Measurements from ENCODE around the gene EMD. TPM values are rescaled to one million over a fixed set of nuclear protein-coding genes. Genes with fewer than 3 reads are reported as not detected.

Gene EMD
- total RNA-seq, 2 experiments from 2014 or later: 66.1 to 68.1 TPM

GRCh38 chrX:154370300-154371016 lies 8.6 kb upstream of the EMD start:
- peak overlapping the region; percentile 91 for H3K4me3 Mint-ChIP-seq
- ATAC-seq (ENCODE audit: low read depth) (no peak), DNase-seq (no peak)
- H3K9me3 Mint-ChIP-seq: no peaks in the 10 kb centered on the region
- H3K36me3 Mint-ChIP-seq: peaks cover 3% of the 10 kb centered on the region
- H3K4me1 Mint-ChIP-seq: peaks cover 10% of the 10 kb centered on the region
- POLR2A ChIA-PET: interaction anchor here (0.6 to 2.3 kb wide), 18 partner anchors 9 to 275 kb away, joined by 3 to 13 read pairs (median 5); partner anchors contain the start of genes DNASE1L1, EMD, RPL10 and SLC10A3
- no peaks in the 10 kb centered on the region for H3K27me3 Mint-ChIP-seq
- peak overlapping the region; percentile 91 for H3K27ac Mint-ChIP-seq

- Mint-ChIP-seq H3K36me3 (peaks cover 2% of the 10 kb centered on the region), H3K27me3 (no peaks in the 10 kb centered on the region), H3K4me1 (peaks cover 10% of the 10 kb centered on the region), H3K4me3 (peak overlapping the region; percentile 83), H3K27ac (peak overlapping the region; percentile 67), H3K9me3 (no peaks in the 10 kb centered on the region)
- DNase-seq (peak; percentile 88), ATAC-seq (ENCODE audit: low read depth) (peak; percentile 65)
- POLR2A ChIA-PET: interaction anchor here (0.6 to 1.2 kb wide), 16 partner anchors 9 to 276 kb away, joined by 3 to 11 read pairs (median 4); partner anchors contain the start of genes DNASE1L1, EMD, FAM3A and RPL10
Observed at GRCh38 chrX:154371017-154371788, 7.9 kb upstream of the EMD start.

GRCh38 chrX:154371789-154372300 lies 7.2 kb upstream of the EMD start:
- Mint-ChIP-seq H3K4me3 (peak overlapping the region; percentile 83), H3K27ac (peak overlapping the region; percentile 83), H3K4me1 (peaks cover 11% of the 10 kb centered on the region), H3K9me3 (no peaks in the 10 kb centered on the region), H3K27me3 (no peaks in the 10 kb centered on the region), H3K36me3 (peaks cover 2% of the 10 kb centered on the region)
- POLR2A ChIA-PET: interaction anchor here (1.2 kb wide), 1 partner anchor 26 kb away, joined by 3 read pairs; no protein-coding TSS in a partner anchor
- ATAC-seq (ENCODE audit: low read depth) (peak; percentile 2), DNase-seq (no peak)

DNA sequence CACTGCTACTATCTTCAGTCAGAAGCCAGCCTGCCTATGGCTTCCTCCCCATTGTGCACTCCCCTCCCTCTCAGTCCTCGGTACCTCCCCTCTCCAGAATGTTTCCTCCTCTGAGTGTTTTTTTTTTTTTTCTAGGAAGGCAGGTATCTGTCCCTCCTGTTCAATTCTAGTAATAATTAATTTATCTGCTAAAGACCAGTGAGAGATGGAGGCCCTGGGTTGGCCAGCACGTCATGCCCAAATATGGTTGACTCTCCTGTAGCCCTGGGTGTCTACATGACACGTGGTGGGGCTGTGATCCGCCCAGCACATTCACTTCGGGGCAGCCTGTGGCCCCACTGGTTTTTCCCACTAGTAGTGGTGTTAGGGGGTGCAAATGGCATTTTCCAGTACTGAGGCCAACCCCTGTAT lies 6.5 kb upstream of the EMD start:
- DNase-seq (no peak), ATAC-seq (ENCODE audit: low read depth) (no peak)
- POLR2A ChIA-PET: interaction anchor here (0.6 to 1.2 kb wide), 2 partner anchors 25 to 422 kb away, joined by 3 read pairs; no protein-coding TSS in a partner anchor

GRCh38 chrX:154373340-154374306 lies 5.5 kb upstream of the EMD start:
- no peaks in the 10 kb centered on the region for H3K36me3 Mint-ChIP-seq
- ATAC-seq (ENCODE audit: low read depth) (no peak), DNase-seq (no peak)
- H3K4me3 Mint-ChIP-seq: peak overlapping the region; percentile 78
- POLR2A ChIA-PET: interaction anchor here (0.7 to 1.2 kb wide), 3 partner anchors 25 to 116 kb away, joined by 3 to 5 read pairs (median 4); partner anchors contain the start of gene RPL10
- H3K27ac Mint-ChIP-seq: peak overlapping the region; percentile 42
- H3K27me3 Mint-ChIP-seq: no peaks in the 10 kb centered on the region
- H3K9me3 Mint-ChIP-seq: no peaks in the 10 kb centered on the region
- H3K4me1 Mint-ChIP-seq: peaks cover 11% of the 10 kb centered on the region

More for the DNA sequence above, 6.5 kb upstream of the EMD start:
- no peaks in the 10 kb centered on the region for H3K9me3 Mint-ChIP-seq
- peak overlapping the region; percentile 83 for H3K4me3 Mint-ChIP-seq
- no peaks in the 10 kb centered on the region for H3K27me3 Mint-ChIP-seq
- H3K36me3 Mint-ChIP-seq: peaks cover 2% of the 10 kb centered on the region
- peak overlapping the region; percentile 83 for H3K27ac Mint-ChIP-seq
- H3K4me1 Mint-ChIP-seq: peaks cover 16% of the 10 kb centered on the region

- peak; percentile 51 for DNase-seq
Observed at GRCh38 chrX:154374313-154375155, 4.6 kb upstream of the EMD start, which contains the start of gene FLNA. Gene FLNA, minus strand, starts transcription at chrX:154374634. Its CDS starts 3,389 bp downstream, at chrX:154371245.

GRCh38 chrX:154375156-154375504 lies 4.0 kb upstream of the EMD start:
- ATAC-seq (ENCODE audit: low read depth): no peak
- peak overlapping the region; percentile 64 for H3K4me3 Mint-ChIP-seq
- no peaks in the 10 kb centered on the region for H3K9me3 Mint-ChIP-seq
- no peak for DNase-seq
- POLR2A ChIA-PET: no interaction called here
- no peaks in the 10 kb centered on the region for H3K36me3 Mint-ChIP-seq
- H3K4me1 Mint-ChIP-seq: peaks cover 12% of the 10 kb centered on the region
- no peak overlapping the region for H3K27ac Mint-ChIP-seq
- no peaks in the 10 kb centered on the region for H3K27me3 Mint-ChIP-seq

More at GRCh38 chrX:154374313-154375155, 4.6 kb upstream of the EMD start, which contains the start of gene FLNA:
- Mint-ChIP-seq H3K36me3 (no peaks in the 10 kb centered on the region), H3K27me3 (no peaks in the 10 kb centered on the region), H3K9me3 (no peaks in the 10 kb centered on the region), H3K27ac (peak within 1 kb of the TSS; percentile 42), H3K4me3 (peak within 1 kb of the TSS; percentile 78), H3K4me1 (peaks cover 11% of the 10 kb centered on the region)
- ATAC-seq (ENCODE audit: low read depth): no peak
- POLR2A ChIA-PET: interaction anchor here (0.7 to 1.2 kb wide), 2 partner anchors 27 to 115 kb away, joined by 3 to 4 read pairs; no protein-coding TSS in a partner anchor

DNA sequence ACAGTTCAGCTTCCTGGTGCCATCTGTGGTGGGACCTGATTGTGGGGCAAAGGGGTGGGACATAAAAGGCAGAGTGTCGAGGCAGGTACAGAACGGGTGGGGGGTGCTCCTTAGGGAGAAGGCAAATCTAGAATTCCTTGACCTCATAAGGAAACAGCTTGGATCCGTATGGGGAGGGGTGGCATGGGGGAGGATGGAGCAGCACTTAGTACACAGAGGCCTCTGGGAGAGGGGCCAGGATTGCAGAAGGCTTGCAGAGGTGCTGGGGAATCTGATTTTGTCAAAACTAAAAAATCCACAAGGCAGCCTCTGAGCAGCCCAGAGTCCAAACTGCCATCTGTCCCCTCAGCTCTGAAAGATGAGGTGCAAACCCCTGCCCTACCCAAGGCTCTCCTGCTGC lies 2.3 kb upstream of the EMD start:
- POLR2A ChIA-PET: no interaction called here
- peaks cover 17% of the 10 kb centered on the region for H3K4me1 Mint-ChIP-seq
- peak overlapping the region; percentile 85 for H3K27ac Mint-ChIP-seq
- H3K9me3 Mint-ChIP-seq: no peaks in the 10 kb centered on the region
- DNase-seq (no peak), ATAC-seq (ENCODE audit: low read depth) (no peak)
- no peaks in the 10 kb centered on the region for H3K27me3 Mint-ChIP-seq
- H3K4me3 Mint-ChIP-seq: no peak overlapping the region
- no peaks in the 10 kb centered on the region for H3K36me3 Mint-ChIP-seq

DNA sequence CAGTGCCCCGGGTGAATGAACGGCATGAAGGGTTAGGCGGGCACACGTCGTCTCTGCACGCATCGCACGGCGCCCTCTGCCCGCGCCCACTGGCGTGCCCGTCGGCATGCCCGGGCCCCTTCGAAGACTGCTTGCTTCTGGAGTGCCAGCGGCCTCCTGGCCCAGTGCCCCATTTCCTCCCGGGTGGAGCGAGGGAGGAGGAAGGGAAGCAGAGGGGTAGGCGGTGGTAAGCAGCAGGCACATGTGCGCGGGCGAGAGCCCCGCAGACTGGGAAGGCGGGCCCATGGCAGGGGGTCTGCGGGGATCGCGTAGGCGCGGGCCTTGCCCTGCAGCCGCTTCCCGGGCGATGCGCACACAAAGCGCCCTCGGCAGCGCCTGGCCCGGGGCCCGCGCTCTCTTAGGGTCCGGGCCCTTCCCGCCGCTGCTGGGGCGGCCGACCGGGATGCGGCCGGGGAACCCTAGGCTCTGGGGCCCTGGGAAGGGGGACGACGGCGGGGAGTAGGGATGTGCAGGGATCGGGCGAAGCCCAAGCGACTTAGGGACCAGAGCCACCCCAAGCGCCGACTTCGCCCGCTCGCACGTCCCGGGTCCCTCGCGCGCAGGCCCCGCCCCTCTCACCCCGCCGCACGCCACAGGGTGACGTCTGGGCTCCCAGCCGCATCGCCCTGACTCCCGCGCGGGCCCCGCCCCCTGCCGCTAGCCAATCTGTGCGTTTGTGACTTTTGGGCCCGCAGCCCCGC lies 866 bp upstream of the EMD start:
- DNase-seq (no peak), ATAC-seq (ENCODE audit: low read depth) (peak; percentile 1)
- POLR2A ChIA-PET: interaction anchor here (0.7 to 2.5 kb wide), 5 partner anchors 7 to 118 kb away, joined by 3 to 11 read pairs (median 4); partner anchors contain the start of gene RPL10
- peaks cover 16% of the 10 kb centered on the region for H3K4me1 Mint-ChIP-seq
- H3K36me3 Mint-ChIP-seq: no peaks in the 10 kb centered on the region
- H3K9me3 Mint-ChIP-seq: no peaks in the 10 kb centered on the region
- no peaks in the 10 kb centered on the region for H3K27me3 Mint-ChIP-seq
- peak overlapping the region; percentile 85 for H3K27ac Mint-ChIP-seq
- H3K4me3 Mint-ChIP-seq: peak overlapping the region; percentile 79

GRCh38 chrX:154379569-154379951 lies 465 bp downstream of the EMD start:
- Mint-ChIP-seq H3K36me3 (no peaks in the 10 kb centered on the region), H3K4me3 (peak overlapping the region; percentile 87), H3K27me3 (no peaks in the 10 kb centered on the region), H3K9me3 (no peaks in the 10 kb centered on the region), H3K4me1 (peaks cover 13% of the 10 kb centered on the region), H3K27ac (peak overlapping the region; percentile 90)
- DNase-seq (no peak), ATAC-seq (ENCODE audit: low read depth) (no peak)
- POLR2A ChIA-PET: interaction anchor here (1.0 to 2.5 kb wide), 4 partner anchors 9 to 31 kb away, joined by 3 to 11 read pairs (median 4); partner anchors contain the start of gene RPL10

DNA sequence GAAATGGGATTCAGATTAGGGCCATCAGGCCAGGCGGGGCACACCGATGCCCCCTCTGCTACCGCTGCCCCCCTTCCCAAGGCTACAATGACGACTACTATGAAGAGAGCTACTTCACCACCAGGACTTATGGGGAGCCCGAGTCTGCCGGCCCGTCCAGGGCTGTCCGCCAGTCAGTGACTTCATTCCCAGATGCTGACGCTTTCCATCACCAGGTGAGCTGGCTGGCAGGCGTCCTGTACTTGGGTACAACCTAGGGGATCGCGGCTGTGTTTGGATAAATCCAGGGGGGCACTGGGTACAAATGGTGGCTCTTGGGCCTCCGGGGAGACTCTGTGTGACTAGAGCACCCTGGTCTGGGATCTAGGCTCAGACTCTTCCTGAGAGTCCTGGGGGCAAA lies 1.1 kb downstream of the EMD start:
- no peaks in the 10 kb centered on the region for H3K36me3 Mint-ChIP-seq
- POLR2A ChIA-PET: interaction anchor here (2.0 to 2.5 kb wide), 2 partner anchors 9 to 10 kb away, joined by 5 to 11 read pairs; no protein-coding TSS in a partner anchor
- DNase-seq: no peak
- H3K27ac Mint-ChIP-seq: peak overlapping the region; percentile 90
- no peaks in the 10 kb centered on the region for H3K27me3 Mint-ChIP-seq
- ATAC-seq (ENCODE audit: low read depth): no peak
- H3K9me3 Mint-ChIP-seq: no peaks in the 10 kb centered on the region
- peaks cover 13% of the 10 kb centered on the region for H3K4me1 Mint-ChIP-seq
- peak overlapping the region; percentile 87 for H3K4me3 Mint-ChIP-seq

Data from activated naive CD8-positive, alpha-beta T cell treated with anti-CD3 and anti-CD28 coated beads, Interleukin-2, amount 10 ng/mL, durations not matched to agents 7 days and 5 days (primary cell).